Psoas muscle (tissue), 8 donors: ENCODE data around the gene MARK3. TPM values are rescaled to one million over a fixed set of nuclear protein-coding genes. Genes with fewer than 3 reads are reported as not detected.
A peak's percentile ranks its signal among the peaks of the same experiment; 100 is the strongest.

Experiments
- ATAC-seq, 4 donors: fragments of 200-7000 bp; cut with Tn5 transposase; one replicate each; pipeline ENCODE4 v1.9.1; 2020; ENCODE audit warnings: moderate library complexity in 3 of 4, mild to moderate bottlenecking in 2 of 4
- DNase-seq, 2 donors: peaks; one replicate each; pipeline ENCODE4 v3.0.0-alpha.2; 2020
- H3K27ac ChIP-seq: fragments of 200-600 bp; one replicate; pipeline ENCODE4 v1.8.0; 2022
- H3K27me3 ChIP-seq, 3 donors: fragments of 200-600 bp in 1 of 3; one replicate each; pipeline versions ENCODE4 v1.6.1 to v1.8.0; 2013 to 2022; ENCODE audit warnings: low read length in 2 of 3, mild to moderate bottlenecking in 2 of 3, moderate library complexity in 1 of 3; ENCODE audit not compliant: insufficient read depth in 3 of 3
- H3K36me3 ChIP-seq, 2 donors: fragments of 200-600 bp in 1 of 2; one replicate each; pipeline versions ENCODE4 v1.6.1 to v1.8.0; 2013 to 2022; ENCODE audit warnings: low read depth in 1 of 2, mild to moderate bottlenecking in 1 of 2, moderate library complexity in 1 of 2; ENCODE audit not compliant: insufficient read depth in 1 of 2
- H3K4me1 ChIP-seq: fragments of 200-600 bp; one replicate; pipeline ENCODE4 v1.8.0; 2022
- H3K4me3 ChIP-seq: fragments of 200-600 bp; one replicate; pipeline ENCODE4 v1.8.0; 2022; ENCODE audit warnings: mild to moderate bottlenecking
- H3K9me3 ChIP-seq: fragments of 200-600 bp; one replicate; pipeline ENCODE4 v1.8.0; 2022
- CTCF ChIP-seq: fragments of 200-600 bp; IDR thresholded peaks from one replicate; pipeline ENCODE4 v1.8.0; 2022; ENCODE audit warnings: antibody characterized with exemption
- whole genome bisulfite sequencing, 3 donors: extraction: QIAGEN DNeasy Blood & Tissue Kit; methylation state at CpG; one replicate each; pipeline versions ENCODE4 v1.1.6 to v1.1.7; 2013; 5-methylcytosine and 5-hydroxymethylcytosine counted together
- intact Hi-C, 2 donors: fragments of 100-400 bp; cut with DNase I; formaldehyde crosslinking; loops; one replicate each; pipeline versions ENCODE4 v1.11.0 to v1.14.2; 2022
- polyA plus RNA-seq, 3 donors: library from polyadenylated mRNA; stranded (reverse); fragments of 200-250 nt; gene quantifications; one replicate each; pipeline ENCODE4 v1.2.3, GENCODE V29; 2013
- total RNA-seq, 4 donors: library from RNA; stranded (reverse); fragmentation: NEBNext Ultra II Directional in 2 of 4; extraction: Animal tissue kit (Norgen Biotek cat#: 25700) in 2 of 4; gene quantifications; one replicate each; pipeline versions ENCODE4 v1.2.1 to v1.2.4, GENCODE V29; 2021 to 2023
- donor health status: healthy with polysubstance abuse.
- donor health status: DM: no; HTN: no; CAD: no; lungs with moderate emphysema.
- donor health status: Bipolar disorder and iron deficiency.
- donor health status: healthy.
- donor health status: DM: yes; HTN: yes; CAD: no.
- donor health status: DM: no; HTN: no; CAD: no.
- donor health status: DM: no; HTN: no; CAD: no.
- donor health status: DM: yes; HTN: yes; CAD: no.

MARK3 gene
- total and polyA plus RNA-seq, 7 donors = 46.1 to 89.2 (median 63.9) TPM

DNA sequence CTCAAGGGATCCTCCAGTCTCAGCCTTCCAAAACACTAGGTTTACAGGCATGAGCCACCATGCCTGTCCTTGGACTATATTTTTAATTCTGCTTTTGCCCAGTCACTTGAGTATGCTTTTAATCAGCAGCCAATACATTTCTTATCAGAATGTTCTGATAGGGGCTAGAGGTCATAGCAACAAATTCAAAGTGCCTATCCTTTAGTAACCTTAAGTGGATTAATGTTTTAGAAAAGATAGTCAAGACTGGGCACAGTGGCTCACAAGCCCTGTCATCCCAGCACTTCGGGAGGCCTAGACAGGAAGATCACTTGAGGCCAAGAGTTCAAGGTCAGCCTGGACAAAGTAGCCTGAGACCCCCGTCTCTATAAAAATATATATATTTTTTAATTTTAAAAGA lies 100.3 kb downstream of the MARK3 start:
- peaks cover 2 to 40% of the 10 kb centered on the region in 2 donors for H3K36me3 ChIP-seq
- 88 to 94% (median 92%) methylated on average over 2 of the region's 2 CpGs for WGBS, 3 donors
- no peaks in the 10 kb centered on the region for H3K27me3 ChIP-seq
- H3K4me1 ChIP-seq = peaks cover 26% of the 10 kb centered on the region
- no peak for ATAC-seq
- TF ChIP-seq CTCF = no peak
- no peak for DNase-seq
- H3K9me3 ChIP-seq = no peaks in the 10 kb centered on the region
- intact Hi-C loops = no loop called here
- no peak overlapping the region for H3K4me3 ChIP-seq
- H3K27ac ChIP-seq = no peak overlapping the region

GRCh38 chr14:103488071-103488470 lies 102.9 kb downstream of the MARK3 start:
- H3K36me3 ChIP-seq = peaks cover 2 to 41% of the 10 kb centered on the region in 2 donors
- 34 to 48% (median 40%) methylated on average over 6 of the region's 6 CpGs for WGBS, 3 donors
- no peaks in the 10 kb centered on the region for H3K9me3 ChIP-seq
- H3K27me3 ChIP-seq = no peaks in the 10 kb centered on the region
- TF ChIP-seq CTCF = no peak
- ATAC-seq (peak; percentile 53 to 87 (median 80)), DNase-seq (no peak)
- peaks cover 38% of the 10 kb centered on the region for H3K4me1 ChIP-seq
- intact Hi-C loops = no loop called here
- H3K4me3 ChIP-seq = peak overlapping the region; percentile 31
- peak overlapping the region; percentile 90 for H3K27ac ChIP-seq

GRCh38 chr14:103488960-103489359 lies 103.7 kb downstream of the MARK3 start:
- WGBS, 3 donors = 22 to 40% (median 35%) methylated on average over 2 of the region's 2 CpGs

DNA sequence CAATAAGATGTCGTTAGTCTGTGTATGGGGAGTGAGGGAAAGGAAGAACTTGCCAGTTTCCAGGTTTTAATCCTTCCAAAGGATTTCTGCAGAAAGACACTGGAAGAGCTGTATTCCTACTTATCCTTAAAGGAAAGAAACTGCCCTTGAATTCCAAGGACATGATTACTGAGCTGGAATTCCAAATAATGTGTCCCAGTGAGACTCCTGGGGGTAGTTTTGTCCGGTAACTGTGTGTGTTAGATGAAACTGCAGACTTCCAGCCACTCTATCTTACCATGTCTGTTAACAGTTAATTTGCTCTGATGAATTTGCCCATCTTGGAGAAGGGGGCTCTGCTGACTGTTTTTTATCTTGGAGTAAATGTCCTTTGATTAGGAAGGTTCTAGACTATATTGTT lies 104.4 kb downstream of the MARK3 start:
- Histone ChIP-seq H3K27me3 (no peaks in the 10 kb centered on the region), H3K4me1 (peaks cover 43% of the 10 kb centered on the region), H3K9me3 (no peaks in the 10 kb centered on the region), H3K36me3 (peaks cover 2 to 52% of the 10 kb centered on the region in 2 donors), H3K27ac (peak overlapping the region; percentile 90), H3K4me3 (no peak overlapping the region)
- no peak for TF ChIP-seq CTCF
- no peak for DNase-seq
- intact Hi-C loops = loop anchor here in 1 of 2 donors (5.0 to 10.0 kb wide), 2 partner anchors 55 to 92 kb away; no protein-coding TSS in a partner anchor
- ATAC-seq = no peak
- WGBS, 3 donors = 60 to 86% (median 64%) methylated on average over 2 of the region's 2 CpGs

More at GRCh38 chr14:103488960-103489359, 103.7 kb downstream of the MARK3 start:
- peaks cover 43% of the 10 kb centered on the region for H3K4me1 ChIP-seq
- intact Hi-C loops = no loop called here
- H3K36me3 ChIP-seq = peaks cover 2 to 46% of the 10 kb centered on the region in 2 donors
- ATAC-seq (peak; percentile 69 to 81 (median 78)), DNase-seq (no peak)
- no peaks in the 10 kb centered on the region for H3K27me3 ChIP-seq
- TF ChIP-seq CTCF = no peak
- H3K4me3 ChIP-seq = peak overlapping the region; percentile 31
- H3K27ac ChIP-seq = peak overlapping the region; percentile 90
- H3K9me3 ChIP-seq = no peaks in the 10 kb centered on the region

GRCh38 chr14:103491691-103492090 lies 106.5 kb downstream of the MARK3 start:
- WGBS, 3 donors = 89 to 93% (median 89%) methylated on average over 10 of the region's 10 CpGs
- intact Hi-C loops = loop anchor here in 1 of 2 donors (5.0 to 10.0 kb wide), 2 partner anchors 53 to 94 kb away; no protein-coding TSS in a partner anchor
- no peak for DNase-seq
- peaks cover 2 to 61% of the 10 kb centered on the region in 2 donors for H3K36me3 ChIP-seq
- no peaks in the 10 kb centered on the region for H3K27me3 ChIP-seq
- ATAC-seq = no peak
- peaks cover 55% of the 10 kb centered on the region for H3K4me1 ChIP-seq
- H3K9me3 ChIP-seq = no peaks in the 10 kb centered on the region
- peak overlapping the region; percentile 32 for H3K27ac ChIP-seq
- no peak for TF ChIP-seq CTCF
- no peak overlapping the region for H3K4me3 ChIP-seq
